ENCODE data around the gene PTPRD. TPM values are rescaled to one million over a fixed set of nuclear protein-coding genes. Genes with fewer than 3 reads are reported as not detected.

PTPRD gene
- total RNA-seq, 1 donor from 2014 or later: 5.7 TPM

GRCh38 chr9:10232352-10232930 is 380.4 kb downstream of the PTPRD start:
- TF ChIP-seq CTCF (IDR thresholded peaks at IDR 0.05): peak; percentile 55
- DNase-seq (ENCODE audit: low spot score): no peak
- H3K36me3 Mint-ChIP-seq (ENCODE audit: low read depth): no peaks in the 10 kb centered on the region

GRCh38 chr9:10230512-10230911 is 382.3 kb downstream of the PTPRD start:
- Mint-ChIP-seq H3K27ac (ENCODE audit: unreplicated experiment) (no peak overlapping the region), H3K4me3 (ENCODE audit: unreplicated experiment) (no peak overlapping the region), H3K4me1 (ENCODE audit: low read depth) (no peaks in the 10 kb centered on the region), H3K27me3 (ENCODE audit: low read depth) (peaks cover 2% of the 10 kb centered on the region), H3K9me3 (ENCODE audit: low read depth) (no peaks in the 10 kb centered on the region), H3K36me3 (ENCODE audit: low read depth) (no peaks in the 10 kb centered on the region)
- no peak for DNase-seq (ENCODE audit: low spot score)
- no peak for TF ChIP-seq CTCF (IDR thresholded peaks at IDR 0.05)

More at GRCh38 chr9:10232352-10232930, 380.4 kb downstream of the PTPRD start:
- H3K27me3 Mint-ChIP-seq (ENCODE audit: low read depth): peaks cover 2% of the 10 kb centered on the region
- no peak overlapping the region for H3K4me3 Mint-ChIP-seq (ENCODE audit: unreplicated experiment)
- no peaks in the 10 kb centered on the region for H3K4me1 Mint-ChIP-seq (ENCODE audit: low read depth)
- H3K9me3 Mint-ChIP-seq (ENCODE audit: low read depth): no peaks in the 10 kb centered on the region
- no peak overlapping the region for H3K27ac Mint-ChIP-seq (ENCODE audit: unreplicated experiment)

GRCh38 chr9:10228082-10228481 is 384.7 kb downstream of the PTPRD start:
- TF ChIP-seq CTCF (IDR thresholded peaks at IDR 0.05): no peak
- Mint-ChIP-seq H3K9me3 (ENCODE audit: low read depth) (no peaks in the 10 kb centered on the region), H3K27me3 (ENCODE audit: low read depth) (peaks cover 7% of the 10 kb centered on the region), H3K4me3 (ENCODE audit: unreplicated experiment) (no peak overlapping the region), H3K27ac (ENCODE audit: unreplicated experiment) (no peak overlapping the region), H3K4me1 (ENCODE audit: low read depth) (no peaks in the 10 kb centered on the region), H3K36me3 (ENCODE audit: low read depth) (no peaks in the 10 kb centered on the region)
- DNase-seq (ENCODE audit: low spot score): no peak

- TF ChIP-seq CTCF (IDR thresholded peaks at IDR 0.05): no peak
- Mint-ChIP-seq H3K4me3 (ENCODE audit: unreplicated experiment) (no peak overlapping the region), H3K36me3 (ENCODE audit: low read depth) (no peaks in the 10 kb centered on the region), H3K4me1 (ENCODE audit: low read depth) (no peaks in the 10 kb centered on the region), H3K9me3 (ENCODE audit: low read depth) (no peaks in the 10 kb centered on the region), H3K27ac (ENCODE audit: unreplicated experiment) (no peak overlapping the region), H3K27me3 (ENCODE audit: low read depth) (peaks cover 8% of the 10 kb centered on the region)
- DNase-seq (ENCODE audit: low spot score): no peak
These were observed 385.8 kb downstream of the PTPRD start for GRCh38 chr9:10226996-10227395.

GRCh38 chr9:10212702-10213101 is 400.1 kb downstream of the PTPRD start:
- H3K27ac Mint-ChIP-seq (ENCODE audit: unreplicated experiment): no peak overlapping the region
- no peak for TF ChIP-seq CTCF (IDR thresholded peaks at IDR 0.05)
- no peak overlapping the region for H3K4me3 Mint-ChIP-seq (ENCODE audit: unreplicated experiment)
- H3K9me3 Mint-ChIP-seq (ENCODE audit: low read depth): no peaks in the 10 kb centered on the region
- no peak for DNase-seq (ENCODE audit: low spot score)
- H3K27me3 Mint-ChIP-seq (ENCODE audit: low read depth): peaks cover 23% of the 10 kb centered on the region
- peaks cover 7% of the 10 kb centered on the region for H3K4me1 Mint-ChIP-seq (ENCODE audit: low read depth)
- H3K36me3 Mint-ChIP-seq (ENCODE audit: low read depth): no peaks in the 10 kb centered on the region

Data from chondrocyte (in vitro differentiated cells).